ENCODE data around the gene METAP2. TPM values are rescaled to one million over a fixed set of nuclear protein-coding genes. Genes with fewer than 3 reads are reported as not detected.
"Not testable (repeated sequence)": the region's sequence is repeated elsewhere in the genome, so short reads cannot be mapped to it uniquely, and the experiment has no call there.

The METAP2 gene
- polyA plus RNA-seq, 1 experiment: 135 TPM

GRCh38 chr12:95462551-95462950 lies 11.4 kb upstream of the METAP2 start:
- Histone ChIP-seq H3K27ac (ENCODE audit: low read depth, low read length) (no peak overlapping the region), H3K4me3 (ENCODE audit: low read depth, low read length) (no peak overlapping the region), H3K9me3 (ENCODE audit: control insufficient read depth, insufficient read depth, low read length) (peaks cover 12% of the 10 kb centered on the region; the same call in 1 of the 2 replicates), H3K27me3 (ENCODE audit: control insufficient read depth, insufficient read depth, low read length) (peaks cover 3% of the 10 kb centered on the region)
- ChIA-PET CTCF (no interaction called here), POLR2A (no interaction called here)
- DNase-seq (ENCODE audit: low read depth, low spot score): no peak
- no peak for TF ChIP-seq CTCF (IDR thresholded peaks at IDR 0.05; ENCODE audit: low read depth, low read length)

GRCh38 chr12:95463050-95463449 lies 10.9 kb upstream of the METAP2 start:
- POLR2A ChIA-PET: no interaction called here
- Histone ChIP-seq H3K9me3 (ENCODE audit: control insufficient read depth, insufficient read depth, low read length) (peaks cover 7% of the 10 kb centered on the region; the same call in 1 of the 2 replicates), H3K27ac (ENCODE audit: low read depth, low read length) (no peak overlapping the region), H3K27me3 (ENCODE audit: control insufficient read depth, insufficient read depth, low read length) (peaks cover 3% of the 10 kb centered on the region), H3K4me3 (ENCODE audit: low read depth, low read length) (no peak overlapping the region)
- no peak for DNase-seq (ENCODE audit: low read depth, low spot score)
- CTCF ChIA-PET: no interaction called here
- TF ChIP-seq CTCF (IDR thresholded peaks at IDR 0.05; ENCODE audit: low read depth, low read length): no peak

GRCh38 chr12:95463776-95464175 lies 10.2 kb upstream of the METAP2 start:
- H3K9me3 ChIP-seq (ENCODE audit: control insufficient read depth, insufficient read depth, low read length); CTCF ChIA-PET; H3K27me3 ChIP-seq (ENCODE audit: control insufficient read depth, insufficient read depth, low read length); H3K4me3 ChIP-seq (ENCODE audit: low read depth, low read length); H3K27ac ChIP-seq (ENCODE audit: low read depth, low read length); DNase-seq (ENCODE audit: low read depth, low spot score): not testable (repeated sequence)
- POLR2A ChIA-PET: interaction anchor here (1.2 kb wide), 1 partner anchor 10 kb away, joined by 4 read pairs; the partner anchor contains the start of gene METAP2

- Histone ChIP-seq H3K27me3 (ENCODE audit: control insufficient read depth, insufficient read depth, low read length) (peaks cover 3% of the 10 kb centered on the region), H3K4me3 (ENCODE audit: low read depth, low read length) (no peak overlapping the region), H3K27ac (ENCODE audit: low read depth, low read length) (no peak overlapping the region), H3K9me3 (ENCODE audit: control insufficient read depth, insufficient read depth, low read length) (no peaks in the 10 kb centered on the region)
- ChIA-PET CTCF (interaction anchor here (1.1 kb wide), 1 partner anchor 119 kb away, joined by 4 read pairs; no protein-coding TSS in a partner anchor), POLR2A (no interaction called here)
- TF ChIP-seq CTCF (IDR thresholded peaks at IDR 0.05; ENCODE audit: low read depth, low read length): no peak
- no peak for DNase-seq (ENCODE audit: low read depth, low spot score)
These were observed 8.7 kb upstream of the METAP2 start for GRCh38 chr12:95465275-95465674.

- CTCF ChIA-PET: no interaction called here
- Histone ChIP-seq H3K27me3 (ENCODE audit: control insufficient read depth, insufficient read depth, low read length) (no peaks in the 10 kb centered on the region), H3K9me3 (ENCODE audit: control insufficient read depth, insufficient read depth, low read length) (no peaks in the 10 kb centered on the region), H3K4me3 (ENCODE audit: low read depth, low read length) (no peak overlapping the region), H3K27ac (ENCODE audit: low read depth, low read length) (no peak overlapping the region)
- no peak for DNase-seq (ENCODE audit: low read depth, low spot score)
- TF ChIP-seq CTCF (IDR thresholded peaks at IDR 0.05; ENCODE audit: low read depth, low read length): no peak
- POLR2A ChIA-PET: no interaction called here
These were observed 3.7 kb upstream of the METAP2 start for GRCh38 chr12:95470300-95470699.
